GM06990 (cell line): Measurements from ENCODE around the gene EBF3.

Source experiments
- DNase-seq: peaks from one replicate; pipeline ENCODE4 v3.0.0-alpha.2; 2011; ENCODE audit not compliant: insufficient read length; ENCODE audit errors: extremely low read depth
- H3K27me3 ChIP-seq: replicated peaks from 2 replicates; pipeline ENCODE4 v1.6.0; 2011; ENCODE audit warnings: low read length; ENCODE audit not compliant: control insufficient read depth, insufficient read depth
- H3K36me3 ChIP-seq: 2 replicates; pipeline ENCODE4 v1.5.1; 2011; ENCODE audit warnings: low read length; ENCODE audit not compliant: control insufficient read depth, insufficient read depth
- H3K4me3 ChIP-seq: replicated peaks from 2 replicates; pipeline ENCODE4 v1.5.1; 2011; ENCODE audit warnings: low read depth, mild to moderate bottlenecking, control low read depth, low read length
- CTCF ChIP-seq: IDR thresholded peaks from 2 replicates; pipeline ENCODE4 v1.5.1; 2011; ENCODE audit warnings: low read length, control low read depth, mild to moderate bottlenecking, inconsistent platforms; ENCODE audit not compliant: insufficient read depth, poor library complexity, severe bottlenecking

EBF3 gene

GRCh38 chr10:129951101-129951969 lies 12.7 kb downstream of the EBF3 start:
- DNase-seq = no peak
- Histone ChIP-seq H3K36me3 (no peaks in the 10 kb centered on the region), H3K27me3 (no peaks in the 10 kb centered on the region), H3K4me3 (no peak overlapping the region)
- TF ChIP-seq CTCF = no peak

GRCh38 chr10:129950676-129951075 lies 13.4 kb downstream of the EBF3 start:
- Histone ChIP-seq H3K4me3 (no peak overlapping the region), H3K36me3 (no peaks in the 10 kb centered on the region), H3K27me3 (no peaks in the 10 kb centered on the region)
- no peak for TF ChIP-seq CTCF
- DNase-seq = no peak

GRCh38 chr10:129949891-129950291 lies 14.2 kb downstream of the EBF3 start:
- no peak overlapping the region for H3K4me3 ChIP-seq
- no peaks in the 10 kb centered on the region for H3K27me3 ChIP-seq
- no peak for TF ChIP-seq CTCF
- H3K36me3 ChIP-seq = no peaks in the 10 kb centered on the region
- no peak for DNase-seq

GRCh38 chr10:129949411-129949810 lies 14.7 kb downstream of the EBF3 start:
- no peak for DNase-seq
- no peak for TF ChIP-seq CTCF
- Histone ChIP-seq H3K27me3 (no peaks in the 10 kb centered on the region), H3K36me3 (no peaks in the 10 kb centered on the region), H3K4me3 (no peak overlapping the region)

- H3K27me3 ChIP-seq = no peaks in the 10 kb centered on the region
- H3K4me3 ChIP-seq = no peak overlapping the region
- no peak for TF ChIP-seq CTCF
- H3K36me3 ChIP-seq = no peaks in the 10 kb centered on the region
- no peak for DNase-seq
These were observed 17.2 kb downstream of the EBF3 start for GRCh38 chr10:129946859-129947258.
